HG03439 (cell line): Measurements from ENCODE around the gene PLCG2.
"Not testable (repeated sequence)": the region's sequence is repeated elsewhere in the genome, so short reads cannot be mapped to it uniquely, and the experiment has no call there.

Experiments used
- ATAC-seq: cut with Tn5 transposase; IDR thresholded peaks from one replicate; pipeline ENCODE4 v1.9.1; 2021; ENCODE audit warnings: mild to moderate bottlenecking, moderate library complexity; ENCODE audit not compliant: unreplicated experiment

Gene PLCG2

DNA sequence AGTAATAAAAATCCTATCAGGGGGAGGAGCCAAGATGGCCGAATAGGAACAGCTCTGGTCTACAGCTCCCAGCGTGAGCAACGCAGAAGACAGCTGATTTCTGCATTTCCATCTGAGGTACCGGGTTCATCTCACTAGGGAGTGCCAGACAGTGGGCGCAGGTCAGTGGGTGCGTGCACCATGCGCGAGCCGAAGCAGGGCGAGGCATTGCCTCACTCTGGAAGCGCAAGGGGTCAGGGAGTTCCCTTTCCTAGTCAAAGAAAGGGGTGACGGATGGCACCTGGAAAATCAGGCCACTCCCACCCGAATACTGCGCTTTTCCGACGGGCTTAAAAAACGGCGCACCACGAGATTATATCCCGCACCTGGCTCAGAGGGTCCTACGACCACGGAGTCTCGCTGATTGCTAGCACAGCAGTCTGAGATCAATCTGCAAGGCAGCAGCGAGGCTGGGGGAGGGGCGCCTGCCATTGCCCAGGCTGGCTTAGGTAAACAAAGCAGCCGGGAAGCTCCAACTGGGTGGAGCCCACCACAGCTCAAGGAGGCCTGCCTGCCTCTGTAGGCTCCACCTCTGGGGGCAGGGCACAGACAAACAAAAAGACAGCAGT is 198.3 kb downstream of the PLCG2 start:
- not testable (repeated sequence) for ATAC-seq

GRCh38 chr16:81987121-81987520 is 208.0 kb downstream of the PLCG2 start:
- no peak for ATAC-seq

GRCh38 chr16:81987706-81988105 is 208.6 kb downstream of the PLCG2 start:
- no peak for ATAC-seq

DNA sequence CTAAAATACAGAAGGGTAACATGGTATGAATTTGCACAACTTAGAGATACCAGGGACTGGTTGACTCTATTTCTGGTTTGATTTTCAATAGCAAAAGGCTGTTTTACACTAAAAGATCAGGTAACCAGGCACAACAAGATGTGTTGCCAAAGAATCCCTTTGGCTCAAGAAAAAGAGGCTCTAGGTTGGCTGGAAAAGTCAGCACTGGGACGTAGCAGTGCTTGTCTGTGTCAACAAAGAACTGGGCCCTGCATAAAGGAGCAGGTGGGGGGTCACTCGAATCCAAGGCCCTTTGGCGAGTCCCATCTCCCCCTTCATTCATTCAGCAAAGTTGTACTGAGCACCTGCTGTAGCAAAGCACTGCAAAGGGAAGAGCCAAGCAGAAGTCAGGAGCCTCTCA is 213.8 kb downstream of the PLCG2 start:
- ATAC-seq, result no peak

GRCh38 chr16:81994485-81994884 is 215.4 kb downstream of the PLCG2 start:
- no peak for ATAC-seq

DNA sequence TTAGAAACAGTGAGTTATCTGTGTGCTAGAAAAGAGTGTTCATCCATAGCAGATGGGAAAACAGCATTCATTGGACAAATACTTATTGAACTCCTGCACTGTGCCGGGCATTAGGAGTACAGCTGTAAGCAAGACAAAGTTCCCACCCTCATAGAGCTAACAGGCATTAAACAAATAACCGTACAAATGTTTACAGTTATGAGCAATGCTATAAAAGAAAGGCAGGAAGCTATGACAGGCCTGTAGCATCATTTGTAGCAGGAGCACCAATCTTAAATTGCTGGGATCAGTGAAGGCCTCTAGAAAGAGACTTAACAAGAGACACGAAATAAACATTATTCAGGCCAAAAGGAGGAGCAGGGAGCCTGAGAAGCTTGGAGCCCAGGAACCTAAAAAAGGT is 216.6 kb downstream of the PLCG2 start:
- no peak for ATAC-seq

GRCh38 chr16:81996664-81997509 is 217.8 kb downstream of the PLCG2 start:
- no peak for ATAC-seq

- no peak for ATAC-seq
Observed at GRCh38 chr16:81997738-81998137, 218.6 kb downstream of the PLCG2 start.

DNA sequence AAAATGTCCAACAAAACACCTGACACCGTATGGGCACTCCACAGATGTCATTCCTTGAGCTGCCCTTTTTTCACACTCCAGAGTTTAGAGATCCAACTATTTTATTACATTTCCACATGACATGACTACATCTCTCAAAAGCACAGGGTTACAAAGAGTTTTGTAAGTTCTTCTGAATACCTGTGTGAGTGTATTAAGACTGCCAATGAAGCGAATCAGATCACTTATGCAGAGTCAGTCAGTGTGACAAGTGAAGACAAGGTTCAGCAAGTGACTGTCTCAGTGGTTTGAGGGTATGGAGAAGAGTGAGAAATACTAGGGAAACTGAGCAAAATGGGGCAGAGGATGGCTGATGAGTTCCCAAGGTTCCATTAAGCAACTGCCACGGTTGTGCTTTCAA is 223.7 kb downstream of the PLCG2 start:
- ATAC-seq, result no peak

- ATAC-seq, result no peak
Observed at GRCh38 chr16:82004601-82005000, 225.5 kb downstream of the PLCG2 start.

GRCh38 chr16:82005027-82005830 is 226.1 kb downstream of the PLCG2 start:
- ATAC-seq, result no peak

- ATAC-seq, result no peak
Observed at GRCh38 chr16:82006036-82006435, 226.9 kb downstream of the PLCG2 start.

DNA sequence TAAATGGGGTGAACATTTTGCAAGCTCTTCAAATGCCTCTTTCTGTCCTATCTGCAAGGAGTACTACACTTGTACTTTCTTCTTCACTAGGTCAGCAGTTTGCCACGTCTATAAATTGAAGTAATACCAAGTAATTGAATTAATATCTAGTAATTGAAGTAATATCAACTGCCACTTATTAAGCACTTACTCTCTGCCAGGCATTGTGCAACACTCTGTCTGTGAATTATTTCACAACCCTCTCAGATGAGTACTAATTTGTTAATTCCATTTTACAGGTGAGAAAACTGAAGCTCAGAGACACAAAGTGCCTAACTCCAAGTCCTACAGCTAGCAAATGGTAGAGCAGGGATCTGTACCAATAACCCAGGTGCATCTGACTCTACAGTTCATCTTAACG is 228.1 kb downstream of the PLCG2 start:
- ATAC-seq, result no peak

GRCh38 chr16:82008957-82009592 is 230.0 kb downstream of the PLCG2 start:
- no peak for ATAC-seq

- ATAC-seq, result not testable (repeated sequence)
Observed at GRCh38 chr16:82009789-82010188, 230.7 kb downstream of the PLCG2 start.

GRCh38 chr16:82010649-82011048 is 231.6 kb downstream of the PLCG2 start:
- no peak for ATAC-seq

GRCh38 chr16:82011199-82011641 is 232.1 kb downstream of the PLCG2 start, which contains the start of gene SDR42E1:
TSS of gene SDR42E1 (minus strand) at chr16:82011470. CDS start at chr16:82000858, 10,612 bp downstream.
- ATAC-seq, result peak; percentile 84
